OCI-LY7 (cell line): ENCODE measurements around the gene RGS7BP. TPM values are rescaled to one million over a fixed set of nuclear protein-coding genes. Genes with fewer than 3 reads are reported as not detected.

Source experiments
- Bru-seq: library from RNA; stranded (reverse); fragments of 400-500 nt; gene quantifications from one replicate; lab custom pipeline; 2021; lab: Mats Ljungman, UMichigan
- BruChase-seq, 2 experiments: library from RNA; stranded (reverse); fragments of 400-500 nt; gene quantifications; one replicate each; lab custom pipeline; 2021; lab: Mats Ljungman, UMichigan
- BruUV-seq: library from RNA; stranded (reverse); fragments of 400-500 nt; replicated peaks from 2 replicates; lab custom pipeline; 2021; lab: Mats Ljungman, UMichigan
- CTCF ChIA-PET: fragments of 300-600 bp; sonication (Branson Sonifier 250); formaldehyde crosslinking; loops from one replicate; lab custom pipeline; 2022; ENCODE audit warnings: antibody characterized with exemption; ENCODE audit not compliant: unreplicated experiment; lab: Charles Lee
- POLR2A ChIA-PET: fragments of 300-600 bp; sonication (Branson Sonifier 250); formaldehyde crosslinking; loops from one replicate; lab custom pipeline; 2022; ENCODE audit warnings: antibody characterized with exemption; lab: Charles Lee
- DNase-seq: peaks from one replicate; pipeline ENCODE4 v3.0.0-alpha.2; 2015; ENCODE audit warnings: low spot score
- H2AFZ ChIP-seq: fragments of 200-600 bp; sonication (generic), shearing (Covaris generic); 2 replicates; pipeline ENCODE4 v1.6.1; 2014; ENCODE audit warnings: mild to moderate bottlenecking, antibody characterized with exemption, low read length, moderate library complexity
- H3K27ac ChIP-seq: fragments of 200-600 bp; sonication (generic); 2 replicates; pipeline ENCODE4 v1.5.1; 2014; ENCODE audit warnings: mixed run types, low read depth, mild to moderate bottlenecking, moderate library complexity, low read length, inconsistent platforms; ENCODE audit not compliant: poor library complexity, severe bottlenecking
- H3K36me3 ChIP-seq: fragments of 200-600 bp; sonication (generic); 2 replicates; pipeline ENCODE4 v1.6.1; 2014; ENCODE audit warnings: mild to moderate bottlenecking, antibody characterized with exemption, low read length, moderate library complexity, mixed read lengths; ENCODE audit not compliant: insufficient read depth
- H3K4me1 ChIP-seq: fragments of 200-600 bp; sonication (generic); 2 replicates; pipeline ENCODE4 v1.5.1; 2014; ENCODE audit warnings: mild to moderate bottlenecking, low read length; ENCODE audit not compliant: insufficient read depth, poor library complexity, severe bottlenecking
- H3K4me2 ChIP-seq: fragments of 200-600 bp; sonication (generic); 2 replicates; pipeline ENCODE4 v1.6.1; 2014; ENCODE audit warnings: mild to moderate bottlenecking, low read length
- H3K4me3 ChIP-seq: fragments of 200-600 bp; sonication (generic); 2 replicates; pipeline ENCODE4 v1.5.1; 2014; ENCODE audit warnings: mild to moderate bottlenecking, low read depth, low read length; ENCODE audit not compliant: poor library complexity, severe bottlenecking
- H3K79me2 ChIP-seq: fragments of 200-600 bp; sonication (generic); 2 replicates; pipeline ENCODE4 v1.6.1; 2016; ENCODE audit warnings: low read depth, mild to moderate bottlenecking, low read length, moderate library complexity, mixed read lengths; ENCODE audit not compliant: insufficient read depth
- H3K9me2 ChIP-seq: fragments of 200-600 bp; sonication (generic); 2 replicates; pipeline ENCODE4 v1.6.1; 2016; ENCODE audit warnings: mild to moderate bottlenecking, low read length, mixed read lengths; ENCODE audit not compliant: insufficient read depth
- H3K9me3 ChIP-seq: fragments of 200-600 bp; sonication (generic); 2 replicates; pipeline ENCODE4 v1.6.1; 2014; ENCODE audit warnings: mild to moderate bottlenecking, mixed run types, low read length, mixed read lengths
- H4K20me1 ChIP-seq: fragments of 200-600 bp; sonication (generic); 2 replicates; pipeline ENCODE4 v1.6.1; 2014; ENCODE audit warnings: mild to moderate bottlenecking, antibody characterized with exemption, low read length, moderate library complexity, mixed read lengths; ENCODE audit not compliant: insufficient read depth
- EZH2phosphoT487 ChIP-seq: fragments of 200-600 bp; sonication (generic); IDR thresholded peaks from 2 replicates; pipeline ENCODE4 v1.6.1; 2018; ENCODE audit warnings: low read depth, borderline replicate concordance, mild to moderate bottlenecking, mixed run types, antibody characterized with exemption, low read length, moderate library complexity, mixed read lengths
- intact Hi-C: fragments of 100-400 bp; cut with micrococcal nuclease; formaldehyde crosslinking; loops from one replicate; pipeline ENCODE4 v1.10.0; 2022; ENCODE audit not compliant: unreplicated experiment
- long read RNA-seq: library from polyadenylated mRNA; stranded (forward); transcript quantifications from one replicate; pipeline ENCODE4 v2.0.0, GENCODE V29; 2022
- total RNA-seq, 2 experiments: library from RNA; depleted of rRNA in 1 of 2; stranded (reverse); fragments of >200 nt in 1 of 2; shearing (Covaris generic) in 1 of 2; gene quantifications; 2 replicates each; pipeline ENCODE4 v1.2.3, GENCODE V29; 2014 to 2022
- TF ChIP-seq, protein P1 (sequence below): fragments of 200-600 bp; sonication (generic); conservative IDR thresholded peaks from 2 replicates; pipeline ENCODE4 v1.5.1; 2014; ENCODE audit warnings: mild to moderate bottlenecking, antibody characterized with exemption, low read length, moderate library complexity, mixed read lengths

Gene RGS7BP
- not detected in 2 replicates for total RNA-seq (2014; rRNA removed; shearing (Covaris generic))
- not detected in 2 replicates for total RNA-seq (2022)
- not detected for Bru-seq, nascent RNA
- not detected for BruChase-seq, experiment 1, labeled RNA remaining after a 6-hour chase
- percentile 3 among the genes with signal in this experiment for BruChase-seq, experiment 2, labeled RNA remaining after a 2-hour chase
- long read RNA-seq = 0 reads

DNA sequence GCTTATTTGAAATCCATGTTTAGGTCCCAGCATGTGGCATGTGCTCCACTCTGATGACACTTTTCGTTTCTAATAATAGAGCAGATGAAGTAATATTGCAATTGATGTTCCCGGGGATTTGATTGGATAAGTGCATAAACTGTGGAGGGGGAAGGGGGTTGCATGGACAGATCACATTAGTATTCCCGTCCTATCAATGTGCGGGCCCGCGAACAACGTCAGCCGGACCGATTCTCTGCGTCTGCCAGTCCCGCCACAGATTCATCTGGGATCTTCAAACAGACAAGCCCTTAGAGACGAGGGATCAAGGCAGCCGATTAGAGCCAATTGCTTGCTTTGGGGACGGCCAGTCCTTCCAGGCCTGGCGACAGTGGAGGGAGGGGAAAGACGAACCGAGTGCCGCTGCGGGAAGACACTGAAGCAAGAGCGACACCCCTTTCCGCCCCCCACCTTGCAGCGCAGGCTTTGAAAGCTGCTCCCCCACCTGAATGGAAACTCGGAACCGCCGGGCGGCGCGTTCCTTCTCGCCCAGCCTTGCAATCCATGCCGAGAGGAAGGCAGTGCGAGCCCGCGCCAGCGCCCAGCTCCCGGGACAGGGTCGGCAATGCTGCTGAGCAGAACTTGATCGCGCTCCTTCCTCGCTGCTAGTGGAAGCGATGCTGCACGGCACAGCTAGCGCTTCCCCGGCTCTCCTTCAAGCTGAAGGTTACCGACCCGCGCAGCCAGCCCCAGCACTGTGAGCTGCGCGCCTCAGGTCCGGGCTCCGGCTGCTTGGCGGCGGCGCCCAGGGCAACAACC, at the start of gene RGS7BP:
RGS7BP (plus strand) TSS at position 247 of the 798 bp plus-strand sequence. CDS start 610 bp downstream, outside the sequence.
- Histone ChIP-seq H3K36me3 (no peaks in the 10 kb centered on the region), H3K4me2 (no peak within 1 kb of the TSS), H3K27ac (no peak within 1 kb of the TSS), H3K4me3 (no peak within 1 kb of the TSS), H2AFZ (no peak within 1 kb of the TSS), H3K9me3 (no peaks in the 10 kb centered on the region), H3K4me1 (no peaks in the 10 kb centered on the region), H3K9me2 (no peaks in the 10 kb centered on the region), H4K20me1 (no peaks in the 10 kb centered on the region), H3K79me2 (no peaks in the 10 kb centered on the region)
- ChIA-PET POLR2A (no interaction called here), CTCF (no interaction called here)
- BruUV-seq = no TSS peak
- no peak for DNase-seq
- intact Hi-C loops = no loop called here
- TF ChIP-seq EZH2phosphoT487 = no peak

DNA sequence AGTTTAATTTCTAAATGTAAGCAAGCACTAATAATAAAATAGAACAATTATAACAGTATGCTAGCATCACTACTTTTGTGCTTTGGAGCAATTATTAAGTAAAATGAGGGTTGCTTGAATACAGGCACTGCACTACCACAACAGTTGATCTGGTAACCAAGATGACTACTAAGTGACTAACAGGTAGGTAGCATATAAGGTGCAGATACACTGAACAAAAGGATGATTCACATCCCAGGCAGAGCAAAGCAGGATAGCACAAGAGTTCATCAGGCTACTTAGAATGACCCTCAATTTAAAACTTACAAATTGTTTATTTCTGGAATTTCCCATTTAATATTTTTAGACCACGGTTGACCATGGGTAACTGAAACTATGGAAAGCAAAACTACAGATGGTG, 48.0 kb upstream of the RGS7BP start:
- Histone ChIP-seq H3K4me3 (no peak overlapping the region), H3K9me3 (no peaks in the 10 kb centered on the region), H3K36me3 (no peaks in the 10 kb centered on the region), H4K20me1 (no peaks in the 10 kb centered on the region), H3K4me1 (no peaks in the 10 kb centered on the region), H3K27ac (no peak overlapping the region), H2AFZ (no peak overlapping the region), H3K4me2 (no peak overlapping the region), H3K9me2 (no peaks in the 10 kb centered on the region), H3K79me2 (no peaks in the 10 kb centered on the region)
- POLR2A ChIA-PET = no interaction called here
- TF ChIP-seq, protein P1, sequence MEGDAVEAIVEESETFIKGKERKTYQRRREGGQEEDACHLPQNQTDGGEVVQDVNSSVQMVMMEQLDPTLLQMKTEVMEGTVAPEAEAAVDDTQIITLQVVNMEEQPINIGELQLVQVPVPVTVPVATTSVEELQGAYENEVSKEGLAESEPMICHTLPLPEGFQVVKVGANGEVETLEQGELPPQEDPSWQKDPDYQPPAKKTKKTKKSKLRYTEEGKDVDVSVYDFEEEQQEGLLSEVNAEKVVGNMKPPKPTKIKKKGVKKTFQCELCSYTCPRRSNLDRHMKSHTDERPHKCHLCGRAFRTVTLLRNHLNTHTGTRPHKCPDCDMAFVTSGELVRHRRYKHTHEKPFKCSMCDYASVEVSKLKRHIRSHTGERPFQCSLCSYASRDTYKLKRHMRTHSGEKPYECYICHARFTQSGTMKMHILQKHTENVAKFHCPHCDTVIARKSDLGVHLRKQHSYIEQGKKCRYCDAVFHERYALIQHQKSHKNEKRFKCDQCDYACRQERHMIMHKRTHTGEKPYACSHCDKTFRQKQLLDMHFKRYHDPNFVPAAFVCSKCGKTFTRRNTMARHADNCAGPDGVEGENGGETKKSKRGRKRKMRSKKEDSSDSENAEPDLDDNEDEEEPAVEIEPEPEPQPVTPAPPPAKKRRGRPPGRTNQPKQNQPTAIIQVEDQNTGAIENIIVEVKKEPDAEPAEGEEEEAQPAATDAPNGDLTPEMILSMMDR = no peak
- TF ChIP-seq EZH2phosphoT487 = no peak
- intact Hi-C loops = no loop called here
- DNase-seq = no peak
- no TSS peak for BruUV-seq
- CTCF ChIA-PET = no interaction called here

DNA sequence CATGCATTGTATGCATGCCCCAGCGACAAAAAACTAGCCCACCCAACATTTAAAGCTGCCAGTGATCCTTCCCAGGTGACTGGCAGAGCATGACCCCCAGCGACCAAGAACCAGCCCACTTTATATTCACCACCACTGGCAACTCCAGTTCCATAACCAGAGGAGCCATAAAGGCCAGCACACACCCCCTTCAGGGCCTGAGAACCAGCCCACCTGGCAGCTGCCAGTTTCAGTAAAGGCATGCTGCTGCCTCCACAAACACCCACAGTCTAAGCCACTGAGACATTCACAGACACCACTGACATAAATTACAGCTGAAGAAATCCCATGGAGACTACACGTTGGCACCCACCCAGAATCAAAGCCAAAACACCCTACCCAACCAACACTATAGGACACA, 46.9 kb upstream of the RGS7BP start:
- H3K4me2 ChIP-seq = no peak overlapping the region
- no peaks in the 10 kb centered on the region for H3K9me2 ChIP-seq
- H3K4me1 ChIP-seq = no peaks in the 10 kb centered on the region
- H3K36me3 ChIP-seq = no peaks in the 10 kb centered on the region
- no peaks in the 10 kb centered on the region for H3K9me3 ChIP-seq
- H4K20me1 ChIP-seq = no peaks in the 10 kb centered on the region
- TF ChIP-seq EZH2phosphoT487 = no peak
- TF ChIP-seq, protein P1 = no peak
- DNase-seq = no peak
- POLR2A ChIA-PET = interaction anchor here (1.2 kb wide), 1 partner anchor 17 kb away, joined by 3 read pairs; no protein-coding TSS in a partner anchor
- H3K79me2 ChIP-seq = no peaks in the 10 kb centered on the region
- H2AFZ ChIP-seq = no peak overlapping the region
- intact Hi-C loops = no loop called here
- H3K4me3 ChIP-seq = no peak overlapping the region
- no peak overlapping the region for H3K27ac ChIP-seq
- CTCF ChIA-PET = no interaction called here
- no TSS peak for BruUV-seq
